PC-3 (cell line): Measurements from ENCODE around the gene LHFPL6.

Source experiments
- EZH2 ChIP-seq: fragments of 300-600 bp; sonication (generic); IDR thresholded peaks from one replicate; pipeline ENCODE4 v1.6.1; 2017; ENCODE audit warnings: antibody characterized with exemption, mild to moderate bottlenecking, low read length; ENCODE audit not compliant: unreplicated experiment
- TF ChIP-seq, protein P1 (sequence below): fragments of 300-600 bp; sonication (generic); conservative IDR thresholded peaks from 2 replicates; pipeline ENCODE4 v1.5.1; 2017; ENCODE audit warnings: antibody characterized with exemption, low read depth, mild to moderate bottlenecking, low read length

DNA sequence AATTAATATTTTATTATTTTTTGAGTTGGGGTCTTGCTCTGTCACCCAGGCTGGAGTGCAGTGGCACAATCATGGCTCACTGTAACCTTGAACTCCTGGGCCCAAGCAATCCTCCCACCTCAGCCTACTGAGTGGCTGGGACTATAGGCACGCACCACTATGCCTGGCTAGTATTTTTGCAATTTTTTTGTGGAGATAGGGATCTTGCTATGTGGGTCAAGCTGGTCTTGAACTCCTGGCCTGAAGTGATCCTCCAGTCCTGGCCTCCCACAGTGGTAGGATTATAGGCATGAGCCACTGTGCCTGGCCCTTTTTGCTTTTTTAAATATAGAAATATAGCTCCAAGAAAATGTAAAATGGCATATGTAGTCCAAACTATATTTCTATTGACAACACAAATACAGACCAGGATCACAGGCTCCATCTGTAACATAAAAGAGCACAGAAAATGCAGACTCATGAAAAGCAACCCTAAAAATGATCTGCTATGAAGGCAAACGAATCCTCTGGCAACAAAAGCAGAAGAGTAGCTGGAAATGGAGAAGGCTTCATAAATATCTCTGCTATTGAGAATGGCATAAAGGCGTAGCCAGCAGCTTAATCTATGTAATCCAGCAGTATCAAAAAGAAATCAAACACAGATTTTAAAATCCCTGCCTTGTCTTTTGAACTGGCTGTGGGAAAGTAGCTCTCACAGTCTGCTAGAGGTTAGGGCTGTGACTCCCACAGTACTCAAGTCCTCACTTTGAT, 200.6 kb downstream of the LHFPL6 start:
- TF ChIP-seq, protein P1, sequence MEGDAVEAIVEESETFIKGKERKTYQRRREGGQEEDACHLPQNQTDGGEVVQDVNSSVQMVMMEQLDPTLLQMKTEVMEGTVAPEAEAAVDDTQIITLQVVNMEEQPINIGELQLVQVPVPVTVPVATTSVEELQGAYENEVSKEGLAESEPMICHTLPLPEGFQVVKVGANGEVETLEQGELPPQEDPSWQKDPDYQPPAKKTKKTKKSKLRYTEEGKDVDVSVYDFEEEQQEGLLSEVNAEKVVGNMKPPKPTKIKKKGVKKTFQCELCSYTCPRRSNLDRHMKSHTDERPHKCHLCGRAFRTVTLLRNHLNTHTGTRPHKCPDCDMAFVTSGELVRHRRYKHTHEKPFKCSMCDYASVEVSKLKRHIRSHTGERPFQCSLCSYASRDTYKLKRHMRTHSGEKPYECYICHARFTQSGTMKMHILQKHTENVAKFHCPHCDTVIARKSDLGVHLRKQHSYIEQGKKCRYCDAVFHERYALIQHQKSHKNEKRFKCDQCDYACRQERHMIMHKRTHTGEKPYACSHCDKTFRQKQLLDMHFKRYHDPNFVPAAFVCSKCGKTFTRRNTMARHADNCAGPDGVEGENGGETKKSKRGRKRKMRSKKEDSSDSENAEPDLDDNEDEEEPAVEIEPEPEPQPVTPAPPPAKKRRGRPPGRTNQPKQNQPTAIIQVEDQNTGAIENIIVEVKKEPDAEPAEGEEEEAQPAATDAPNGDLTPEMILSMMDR = no peak
- TF ChIP-seq EZH2 = no peak
